H1 (cell line): ENCODE results near the gene HDAC9. TPM values are rescaled to one million over a fixed set of nuclear protein-coding genes. Genes with fewer than 3 reads are reported as not detected.

Experiments
- CTCF ChIA-PET: fragments of 300-600 bp; sonication (Branson Sonifier 250); formaldehyde crosslinking; loops from one replicate; lab custom pipeline; 2021; ENCODE audit not compliant: partially characterized antibody; lab: Charles Lee
- POLR2A ChIA-PET: fragments of 300-600 bp; sonication (Branson Sonifier 250); formaldehyde crosslinking; loops from one replicate; lab custom pipeline; 2021; ENCODE audit warnings: inconsistent platforms; ENCODE audit not compliant: partially characterized antibody; lab: Charles Lee
- DNase-seq, 2 experiments: peaks; one replicate each; pipeline versions ENCODE4 v3.0.0 to v3.0.0-alpha.2; 2010 to 2022; ENCODE audit warnings: low spot score in 2 of 2, low read depth in 1 of 2, mixed read lengths in 1 of 2
- FAIRE-seq: peaks from 2 replicates; lab custom pipeline; 2011; peaks lifted over from hg19 to GRCh38; lab: Jason Lieb, UNC
- H2AFZ ChIP-seq: 2 replicates; pipeline ENCODE4 v1.8.1; 2012; ENCODE audit warnings: low read length, inconsistent platforms
- H2AK5ac ChIP-seq: 2 replicates; pipeline ENCODE4 v1.6.1; 2013; ENCODE audit warnings: low read depth, low read length
- H2BK120ac ChIP-seq: replicated peaks from 2 replicates; pipeline ENCODE3; 2013; ENCODE audit warnings: low read depth, low read length, inconsistent platforms
- H2BK12ac ChIP-seq: 2 replicates; pipeline ENCODE4 v1.6.1; 2013; ENCODE audit warnings: low read depth, low read length
- H2BK15ac ChIP-seq: 2 replicates; pipeline ENCODE4 v1.6.1; 2013; ENCODE audit warnings: low read length
- H2BK20ac ChIP-seq: 2 replicates; pipeline ENCODE4 v1.6.1; 2013; ENCODE audit warnings: low read length
- H2BK5ac ChIP-seq: 2 replicates; pipeline ENCODE4 v1.6.1; 2013; ENCODE audit warnings: low read depth, low read length
- H3K14ac ChIP-seq: 2 replicates; pipeline ENCODE4 v1.6.1; 2013; ENCODE audit warnings: inconsistent platforms; ENCODE audit not compliant: insufficient read length
- H3K18ac ChIP-seq: 2 replicates; pipeline ENCODE4 v1.6.1; 2013; ENCODE audit warnings: low read length; ENCODE audit errors: extremely low read depth
- H3K23ac ChIP-seq: 2 replicates; pipeline ENCODE4 v1.6.1; 2013; ENCODE audit warnings: inconsistent platforms; ENCODE audit not compliant: insufficient read length
- H3K23me2 ChIP-seq: 2 replicates; pipeline ENCODE4 v1.6.1; 2013; ENCODE audit warnings: low read depth, low read length
- H3K27ac ChIP-seq: 2 replicates; pipeline ENCODE4 v1.6.1; 2011; ENCODE audit warnings: low read depth, low read length, inconsistent platforms
- H3K27me3 ChIP-seq, 4 experiments: replicated peaks in 1 of 4; 1 replicate in 1 of 4; 2 replicates in 3 of 4; pipeline versions ENCODE4 v1.6.1 to v1.8.1; 2011 to 2013; ENCODE audit warnings: low read length in 3 of 4, mild to moderate bottlenecking in 3 of 4, inconsistent platforms in 2 of 4, mixed read lengths in 2 of 4, moderate library complexity in 1 of 4; ENCODE audit not compliant: control insufficient read depth in 3 of 4, insufficient read depth in 3 of 4; ENCODE audit errors: extremely low read depth in 1 of 4
- H3K36me3 ChIP-seq, 4 experiments: 2 replicates each; pipeline versions ENCODE4 v1.6.1 to v1.8.1; 2011 to 2013; ENCODE audit warnings: mild to moderate bottlenecking in 4 of 4, low read length in 3 of 4, moderate library complexity in 2 of 4, control low read depth in 1 of 4, inconsistent platforms in 1 of 4; ENCODE audit not compliant: insufficient read depth in 4 of 4, control insufficient read depth in 2 of 4
- H3K4ac ChIP-seq: replicated peaks from 2 replicates; pipeline ENCODE3; 2013; ENCODE audit warnings: low read length, low read depth, mixed read lengths, inconsistent platforms; ENCODE audit not compliant: insufficient read length
- H3K4me1 ChIP-seq, 4 experiments: replicated peaks in 1 of 4; 1 replicate in 1 of 4; 2 replicates in 3 of 4; pipeline versions ENCODE4 v1.6.1 to v1.8.1; 2011 to 2013; ENCODE audit warnings: low read length in 3 of 4, inconsistent platforms in 2 of 4, mixed read lengths in 1 of 4; ENCODE audit not compliant: insufficient read depth in 4 of 4, control insufficient read depth in 3 of 4
- H3K4me2 ChIP-seq, 2 experiments: 2 replicates each; pipeline versions ENCODE4 v1.6.1 to v1.8.1; 2011 to 2013; ENCODE audit warnings: low read depth in 2 of 2, low read length in 2 of 2, control low read depth in 1 of 2, inconsistent platforms in 1 of 2, mild to moderate bottlenecking in 1 of 2; ENCODE audit not compliant: insufficient read depth in 1 of 2
- H3K4me3 ChIP-seq, 4 experiments: fragments of 200-600, 300-600 bp in 1 of 4; sonication (generic), shearing (Covaris generic), sonication (Bioruptor Twin) in 1 of 4; 2 replicates each; pipeline versions ENCODE4 v1.5.1 to v1.8.1; 2011 to 2016; ENCODE audit warnings: low read length in 4 of 4, low read depth in 3 of 4, control low read depth in 2 of 4, inconsistent platforms in 2 of 4, mild to moderate bottlenecking in 2 of 4, mixed read lengths in 1 of 4, moderate library complexity in 1 of 4; ENCODE audit not compliant: insufficient read depth in 2 of 4; ENCODE audit errors: extremely low read depth in 1 of 4
- H3K56ac ChIP-seq: replicated peaks from 2 replicates; pipeline ENCODE3; 2013; ENCODE audit warnings: low read depth, mild to moderate bottlenecking, mixed read lengths, low read length, inconsistent platforms; ENCODE audit not compliant: insufficient read length
- H3K79me1 ChIP-seq: 2 replicates; pipeline ENCODE4 v1.6.1; 2013; ENCODE audit warnings: low read depth, low read length, control low read depth
- H3K79me2 ChIP-seq, 2 experiments: 2 replicates each; pipeline versions ENCODE4 v1.6.1 to v1.8.1; 2012 to 2013; ENCODE audit warnings: low read length in 2 of 2, mild to moderate bottlenecking in 2 of 2, inconsistent platforms in 1 of 2; ENCODE audit not compliant: insufficient read depth in 2 of 2, control insufficient read depth in 1 of 2
- H3K9ac ChIP-seq, 4 experiments: replicated peaks in 1 of 4; 1 replicate in 1 of 4; 2 replicates in 3 of 4; pipeline versions ENCODE4 v1.6.1 to v1.8.1; 2011 to 2013; ENCODE audit warnings: low read depth in 3 of 4, low read length in 3 of 4, control low read depth in 2 of 4, mild to moderate bottlenecking in 2 of 4, moderate library complexity in 2 of 4, inconsistent platforms in 1 of 4; ENCODE audit errors: extremely low read depth in 1 of 4
- H3K9me3 ChIP-seq, 2 experiments: 2 replicates each; pipeline versions ENCODE4 v1.6.1 to v1.8.1; 2012 to 2013; ENCODE audit warnings: mild to moderate bottlenecking in 2 of 2, moderate library complexity in 2 of 2, control low read depth in 1 of 2, inconsistent platforms in 1 of 2, low read depth in 1 of 2, low read length in 1 of 2, mixed read lengths in 1 of 2; ENCODE audit not compliant: insufficient read depth in 2 of 2
- H4K20me1 ChIP-seq, 2 experiments: replicated peaks in 1 of 2; 2 replicates each; pipeline versions ENCODE3 to v1.8.1; 2011 to 2013; ENCODE audit warnings: inconsistent platforms in 2 of 2, low read length in 2 of 2, mild to moderate bottlenecking in 1 of 2; ENCODE audit not compliant: insufficient read depth in 2 of 2, control insufficient read depth in 1 of 2
- H4K5ac ChIP-seq: 2 replicates; pipeline ENCODE4 v1.6.1; 2013; ENCODE audit warnings: low read length, low read depth, mixed read lengths, inconsistent platforms; ENCODE audit not compliant: insufficient read length
- H4K8ac ChIP-seq: 2 replicates; pipeline ENCODE4 v1.8.0; 2013; ENCODE audit warnings: mild to moderate bottlenecking, moderate library complexity, low read length, inconsistent platforms; ENCODE audit not compliant: insufficient read depth; ENCODE audit errors: extremely low read depth
- H4K91ac ChIP-seq: replicated peaks from 2 replicates; pipeline ENCODE3; 2013; ENCODE audit warnings: low read length, mixed read lengths, inconsistent platforms; ENCODE audit not compliant: insufficient read length
- ATF2 ChIP-seq: IDR thresholded peaks from 2 replicates; pipeline ENCODE4 v1.6.1; 2012; ENCODE audit warnings: low read length, inconsistent platforms
- BCL11A ChIP-seq, 2 experiments: IDR thresholded peaks; one replicate each; pipeline ENCODE4 v1.6.1; 2011; ENCODE audit warnings: low read depth in 2 of 2, low read length in 2 of 2, mild to moderate bottlenecking in 2 of 2
- CHD1 ChIP-seq: IDR thresholded peaks from 2 replicates; pipeline ENCODE4 v1.6.1; 2012; ENCODE audit warnings: low read depth, low read length, improper control_type of control experiment
- CREB1 ChIP-seq: IDR thresholded peaks from 2 replicates; pipeline ENCODE4 v1.6.1; 2012; ENCODE audit warnings: inconsistent platforms
- EP300 ChIP-seq, 2 experiments: IDR thresholded peaks; 1 replicate in 1 of 2; 2 replicates in 1 of 2; pipeline ENCODE4 v1.6.1; 2011 to 2012; ENCODE audit warnings: low read depth in 2 of 2, low read length in 2 of 2, mild to moderate bottlenecking in 2 of 2, borderline replicate concordance in 1 of 2, inconsistent platforms in 1 of 2, moderate library complexity in 1 of 2
- FOSL1 ChIP-seq: IDR thresholded peaks from 2 replicates; pipeline ENCODE4 v1.6.1; 2011; ENCODE audit warnings: mild to moderate bottlenecking, low read depth, low read length, moderate library complexity; ENCODE audit not compliant: insufficient read depth
- HDAC2 ChIP-seq, 2 experiments: fragments of 300-600 bp in 1 of 2; sonication (generic) in 1 of 2; IDR thresholded peaks; 2 replicates each; pipeline ENCODE4 v1.6.1; 2011 to 2012; ENCODE audit warnings: low read depth in 2 of 2, low read length in 2 of 2, mild to moderate bottlenecking in 2 of 2, moderate library complexity in 2 of 2, borderline replicate concordance in 1 of 2, inconsistent platforms in 1 of 2
- KDM4A ChIP-seq: IDR thresholded peaks from one replicate; pipeline ENCODE4 v1.7.1; 2012; ENCODE audit warnings: low read depth, mild to moderate bottlenecking, moderate library complexity, low read length, inconsistent platforms; ENCODE audit not compliant: severe bottlenecking
- RBBP5 ChIP-seq: IDR thresholded peaks from 2 replicates; pipeline ENCODE4 v1.7.1; 2012; ENCODE audit warnings: low read depth, mild to moderate bottlenecking, inconsistent platforms, low read length, moderate library complexity, borderline replicate concordance
- SUZ12 ChIP-seq: fragments of 200-600 bp; sonication (generic); IDR thresholded peaks from 2 replicates; pipeline ENCODE4 v1.6.1; 2012; ENCODE audit warnings: mild to moderate bottlenecking, inconsistent platforms, low read length, moderate library complexity, mixed read lengths
- TAF7 ChIP-seq: optimal IDR thresholded peaks from 2 replicates; pipeline ENCODE3; 2011; ENCODE audit warnings: low read depth, mild to moderate bottlenecking, inconsistent platforms, low read length, moderate library complexity, borderline replicate concordance
- TBP ChIP-seq: IDR thresholded peaks from 2 replicates; pipeline ENCODE4 v1.6.1; 2011; ENCODE audit warnings: low read depth, low read length, improper control_type of control experiment
- TEAD4 ChIP-seq: IDR thresholded peaks from 2 replicates; pipeline ENCODE4 v1.6.1; 2012; ENCODE audit warnings: low read depth, low read length, inconsistent platforms, mixed read lengths
- polyA plus RNA-seq, 7 experiments: library from polyadenylated mRNA; depleted of rRNA in 3 of 7; stranded (reverse) in 5 of 7; unstranded in 2 of 7; fragments of >200 nt in 5 of 7; fragments of 200-250 nt in 2 of 7; gene quantifications; 1 replicate in 5 of 7; 2 replicates in 1 of 7; 4 replicates in 1 of 7; pipeline versions ENCODE4 v1.2.1 to v1.2.3, GENCODE V29; 2011 to 2013; ENCODE audit warnings: missing spikeins in 2 of 7, mixed read lengths in 2 of 7
- total RNA-seq: library from RNA; stranded (reverse); fragmentation: NEBNext Ultra II Directional; extraction: Animal tissue kit (Norgen Biotek cat#: 25700); gene quantifications from 2 replicates; pipeline ENCODE4 v1.2.1, GENCODE V29; 2021

Gene HDAC9
- total and polyA plus RNA-seq, 2 of the 8 experiments (the other 6 are each of a cell fraction or from before 2014, with no cell fraction given), result 9.5 to 13.1 TPM

- Histone ChIP-seq H3K4me1 (peaks cover 2 to 10% (median 9%) of the 10 kb centered on the region in 4 experiments; a peak in 4 of 7 replicates), H3K18ac (no peak overlapping the region), H2BK15ac (no peak overlapping the region), H3K4me3 (peak overlapping the region in 1 of 4 experiments; percentile 68; a peak in 2 of 8 replicates), H3K4me2 (peak overlapping the region; percentile 88 to 97; a peak in 2 of 4 replicates), H2BK120ac (no peak overlapping the region), H3K9ac (no peak overlapping the region), H3K27me3 (no peaks in the 10 kb centered on the region), H3K27ac (no peak overlapping the region), H3K56ac (no peak overlapping the region), H2BK12ac (no peak overlapping the region), H3K23me2 (peaks cover 8% of the 10 kb centered on the region), H2BK20ac (no peak overlapping the region), H4K20me1 (no peaks in the 10 kb centered on the region), H4K8ac (no peak overlapping the region), H4K91ac (no peak overlapping the region), H3K79me1 (no peaks in the 10 kb centered on the region), H2BK5ac (no peak overlapping the region), H3K23ac (no peak overlapping the region), H2AFZ (no peak overlapping the region), H3K9me3 (no peaks in the 10 kb centered on the region), H3K36me3 (no peaks in the 10 kb centered on the region), H3K14ac (no peak overlapping the region), H3K4ac (no peak overlapping the region), H2AK5ac (no peak overlapping the region), H4K5ac (no peak overlapping the region), H3K79me2 (peaks cover 0 to 21% of the 10 kb centered on the region in 2 experiments; a peak in 2 of 4 replicates)
- no peak for FAIRE-seq
- ChIA-PET POLR2A (interaction anchor here (0.6 to 5.7 kb wide), 2 partner anchors 10 to 95 kb away, joined by 3 to 47 read pairs; no protein-coding TSS in a partner anchor), CTCF (interaction anchor here (0.9 to 3.7 kb wide), 7 partner anchors 10 to 146 kb away, joined by 3 to 26 read pairs (median 4); no protein-coding TSS in a partner anchor)
- no peak for DNase-seq
- TF ChIP-seq TEAD4, result no peak
- TF ChIP-seq CHD1, result no peak
- TF ChIP-seq RBBP5, result no peak
- TF ChIP-seq TAF7, result no peak
- TF ChIP-seq SUZ12, result no peak
- no peak for TF ChIP-seq FOSL1
- TF ChIP-seq ATF2, result no peak
- TF ChIP-seq KDM4A, result no peak
- no peak for TF ChIP-seq EP300 (IDR thresholded peaks at IDR 0.05; ENCODE audit: borderline replicate concordance in 1 of 2, low read depth in 2 of 2, low read length in 2 of 2)
- no peak for TF ChIP-seq HDAC2 (IDR thresholded peaks at IDR 0.05; ENCODE audit: borderline replicate concordance in 1 of 2, low read depth in 2 of 2, low read length in 2 of 2)
- TF ChIP-seq TBP, result no peak
- no peak for TF ChIP-seq BCL11A (IDR thresholded peaks at IDR 0.05; ENCODE audit: low read depth in 2 of 2, low read length in 2 of 2)
- TF ChIP-seq CREB1, result no peak
Observed at GRCh38 chr7:18497800-18498199, 2.3 kb downstream of the HDAC9 start.
